HK-2 (cell line): ENCODE data around the gene PPM1G.

ENCODE experiments used
- DNase-seq: peaks from one replicate; pipeline ENCODE4 v3.0.0-alpha.2; 2018; ENCODE audit not compliant: unreplicated experiment

Gene PPM1G

DNA sequence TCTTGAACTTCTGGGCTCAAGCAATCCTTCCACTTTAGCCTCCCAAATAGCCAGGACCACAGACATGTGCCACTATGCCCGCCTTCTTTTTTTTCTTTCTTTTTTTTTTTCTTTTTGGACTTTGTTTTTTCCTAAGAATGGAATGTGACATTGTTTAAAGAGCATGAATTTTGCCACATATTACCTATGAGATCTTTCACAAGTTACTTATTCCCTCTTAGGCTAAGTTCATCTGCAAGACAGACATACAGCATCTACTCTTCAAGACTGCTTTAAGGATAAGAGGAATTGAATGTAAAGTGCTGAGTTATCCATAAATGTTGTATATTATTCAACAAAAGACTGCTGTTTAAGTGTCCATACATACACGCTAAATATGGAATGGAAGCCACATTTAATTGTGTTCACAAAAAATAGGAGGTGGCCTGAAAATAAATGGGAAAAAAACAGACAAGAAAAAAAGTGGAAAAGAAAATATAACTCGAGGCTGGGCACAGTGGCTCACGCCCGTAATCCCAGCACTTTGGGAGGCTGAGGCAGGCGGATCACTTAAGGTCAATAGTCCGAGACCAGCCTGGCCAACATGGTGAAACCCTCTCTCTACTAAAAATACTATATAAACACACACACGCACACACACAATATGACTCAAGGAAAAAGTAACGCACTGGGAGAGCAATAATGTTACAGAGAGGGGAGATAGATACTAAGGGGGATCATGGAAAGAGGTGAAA is 3.2 kb upstream of the PPM1G start:
- no peak for DNase-seq

DNA sequence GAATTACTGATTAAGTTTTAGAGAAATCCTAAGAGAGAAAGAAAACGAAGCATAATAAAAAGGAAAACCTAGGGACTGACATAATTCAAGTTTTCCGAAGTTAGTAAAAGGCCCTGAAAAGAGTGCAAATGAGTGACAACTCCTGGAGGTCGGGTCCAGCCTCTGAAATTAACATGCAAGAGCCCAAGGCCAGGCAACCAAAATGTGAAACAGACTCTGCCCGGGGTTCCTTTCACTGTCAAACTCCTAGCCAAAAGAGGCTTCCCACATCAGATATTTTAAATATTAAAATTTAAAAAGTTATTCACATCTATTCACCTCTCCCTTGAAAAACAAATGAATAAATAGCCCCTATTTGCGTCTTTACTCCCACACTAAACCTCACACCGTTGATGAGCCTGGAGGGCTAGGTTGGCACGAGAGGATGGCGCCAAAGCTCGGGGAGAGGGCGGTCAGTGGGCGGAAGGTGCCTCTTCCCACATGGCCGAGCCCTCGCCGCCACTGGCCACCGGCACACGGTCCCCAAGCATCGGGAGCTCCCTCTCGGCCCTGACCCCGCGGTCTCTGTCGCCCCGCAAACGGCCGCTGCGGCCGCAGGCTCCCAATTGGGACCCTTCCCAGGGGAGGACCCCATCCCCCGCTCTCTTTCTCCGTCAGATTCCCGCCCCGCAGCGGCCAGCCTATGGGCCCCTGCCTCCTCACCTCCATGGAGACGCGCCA is 630 bp downstream of the PPM1G start:
- peak; percentile 34 for DNase-seq

DNA sequence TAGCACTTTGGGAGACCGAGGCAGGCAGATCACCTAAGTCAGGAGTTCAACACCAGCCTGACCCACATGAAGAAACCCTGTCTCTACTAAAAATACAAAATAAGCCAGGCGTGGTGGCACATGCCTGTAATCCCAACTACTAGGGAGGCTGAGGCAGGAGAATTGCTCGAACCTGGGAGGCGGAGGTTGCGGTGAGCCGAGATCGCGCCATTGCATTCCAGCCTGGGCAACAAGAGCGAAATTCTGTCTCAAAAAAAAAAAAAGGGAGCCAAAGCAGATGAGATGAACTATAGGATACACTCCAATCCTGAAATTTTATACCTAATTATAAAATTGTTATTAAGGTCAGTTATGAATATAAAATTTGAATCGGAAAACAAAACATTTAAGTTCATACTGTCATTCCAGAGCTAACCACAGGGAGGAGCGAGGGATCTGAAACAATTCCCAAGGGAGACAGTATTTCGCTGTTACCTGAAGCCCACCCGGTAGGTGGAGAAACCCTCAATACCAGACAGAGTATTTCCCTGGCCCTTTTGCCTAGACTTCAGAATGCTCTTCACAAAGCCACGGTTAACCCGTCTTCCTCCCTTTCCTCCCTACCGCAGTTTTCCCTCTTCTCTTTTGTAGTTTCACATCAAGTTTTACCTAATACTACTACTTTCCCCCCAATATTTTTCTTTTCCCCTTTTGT is 1.4 kb downstream of the PPM1G start:
- DNase-seq, result peak; percentile 32

- no peak for DNase-seq
These were observed 8.8 kb downstream of the PPM1G start for GRCh38 chr2:27400348-27401135.

- DNase-seq, result no peak
These were observed 10.4 kb downstream of the PPM1G start for GRCh38 chr2:27398962-27399361.

DNA sequence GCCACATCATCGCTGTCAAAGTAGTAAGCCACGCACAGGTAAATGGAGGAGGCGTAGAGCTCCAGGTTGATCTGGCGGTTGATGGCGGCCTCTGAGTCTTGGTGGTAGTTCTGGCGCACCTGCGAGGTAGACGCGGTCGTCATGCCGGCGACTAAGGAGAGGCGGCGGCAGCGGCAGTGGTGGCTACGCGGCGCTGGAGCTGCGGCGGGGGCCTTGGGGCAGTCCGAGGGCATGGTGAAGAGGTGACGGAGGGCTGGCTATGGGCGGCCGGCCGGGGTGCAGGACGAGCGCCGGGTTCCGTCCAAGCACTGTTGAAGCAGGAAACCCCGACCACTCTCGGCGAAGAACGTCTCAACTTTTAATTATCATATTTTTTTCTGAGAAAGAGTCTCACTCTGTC is 16.2 kb downstream of the PPM1G start:
- DNase-seq, result no peak

- DNase-seq, result no peak
These were observed 18.3 kb downstream of the PPM1G start for GRCh38 chr2:27390822-27391679.

- DNase-seq, result no peak
These were observed 27.7 kb downstream of the PPM1G start for GRCh38 chr2:27381577-27382181.

GRCh38 chr2:27380626-27381545 is 28.5 kb downstream of the PPM1G start, which contains the start of gene ZNF513:
TSS of gene ZNF513 (minus strand) at chr2:27380734. CDS start at chr2:27380526, 208 bp downstream.
- no peak for DNase-seq

GRCh38 chr2:27379836-27380625 is 29.4 kb downstream of the PPM1G start:
- no peak for DNase-seq

- DNase-seq, result no peak
These were observed 30.0 kb downstream of the PPM1G start for GRCh38 chr2:27379383-27379835.

GRCh38 chr2:27378809-27379290 is 30.5 kb downstream of the PPM1G start:
- DNase-seq, result no peak

- DNase-seq, result peak; percentile 46
These were observed 31.1 kb downstream of the PPM1G start for GRCh38 chr2:27378096-27378808.

DNA sequence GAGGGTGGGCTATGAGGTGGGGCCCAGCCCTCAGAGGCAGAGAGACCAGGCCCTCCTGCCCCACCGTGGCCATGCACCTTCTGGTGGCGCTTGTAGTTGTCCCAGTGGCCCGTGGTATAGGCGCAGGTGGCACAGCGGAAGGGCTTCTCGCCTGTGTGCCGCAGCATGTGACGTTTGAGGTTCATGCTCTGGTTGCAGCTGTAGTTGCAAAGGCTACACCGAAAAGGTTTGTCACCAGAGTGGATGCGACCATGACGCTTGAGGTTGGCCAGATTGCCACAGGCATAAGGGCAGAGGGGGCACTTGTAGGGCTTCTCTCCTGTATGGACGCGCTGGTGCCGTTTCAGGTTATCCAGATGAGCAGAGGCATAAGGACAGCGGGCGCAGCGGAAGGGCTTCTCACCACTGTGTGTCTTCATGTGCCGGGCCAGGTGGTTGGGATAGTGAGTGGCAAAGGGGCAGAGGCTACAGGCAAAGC is 31.7 kb downstream of the PPM1G start:
- no peak for DNase-seq

- DNase-seq, result no peak
These were observed 32.3 kb downstream of the PPM1G start for GRCh38 chr2:27376866-27377617.

- no peak for DNase-seq
These were observed 33.1 kb downstream of the PPM1G start for GRCh38 chr2:27376151-27376865.
